HG03175 (cell line): ENCODE results near the gene SNPH.
"Not testable (repeated sequence)": the region's sequence is repeated elsewhere in the genome, so short reads cannot be mapped to it uniquely, and the experiment has no call there.

Source experiments
- ATAC-seq: cut with Tn5 transposase; IDR thresholded peaks from one replicate; pipeline ENCODE4 v1.9.1; 2021; ENCODE audit warnings: mild to moderate bottlenecking, moderate library complexity; ENCODE audit not compliant: unreplicated experiment

Gene SNPH, protein sequence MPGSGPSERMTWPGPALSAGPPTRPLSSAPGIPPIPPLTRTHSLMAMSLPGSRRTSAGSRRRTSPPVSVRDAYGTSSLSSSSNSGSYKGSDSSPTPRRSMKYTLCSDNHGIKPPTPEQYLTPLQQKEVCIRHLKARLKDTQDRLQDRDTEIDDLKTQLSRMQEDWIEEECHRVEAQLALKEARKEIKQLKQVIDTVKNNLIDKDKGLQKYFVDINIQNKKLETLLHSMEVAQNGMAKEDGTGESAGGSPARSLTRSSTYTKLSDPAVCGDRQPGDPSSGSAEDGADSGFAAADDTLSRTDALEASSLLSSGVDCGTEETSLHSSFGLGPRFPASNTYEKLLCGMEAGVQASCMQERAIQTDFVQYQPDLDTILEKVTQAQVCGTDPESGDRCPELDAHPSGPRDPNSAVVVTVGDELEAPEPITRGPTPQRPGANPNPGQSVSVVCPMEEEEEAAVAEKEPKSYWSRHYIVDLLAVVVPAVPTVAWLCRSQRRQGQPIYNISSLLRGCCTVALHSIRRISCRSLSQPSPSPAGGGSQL

DNA sequence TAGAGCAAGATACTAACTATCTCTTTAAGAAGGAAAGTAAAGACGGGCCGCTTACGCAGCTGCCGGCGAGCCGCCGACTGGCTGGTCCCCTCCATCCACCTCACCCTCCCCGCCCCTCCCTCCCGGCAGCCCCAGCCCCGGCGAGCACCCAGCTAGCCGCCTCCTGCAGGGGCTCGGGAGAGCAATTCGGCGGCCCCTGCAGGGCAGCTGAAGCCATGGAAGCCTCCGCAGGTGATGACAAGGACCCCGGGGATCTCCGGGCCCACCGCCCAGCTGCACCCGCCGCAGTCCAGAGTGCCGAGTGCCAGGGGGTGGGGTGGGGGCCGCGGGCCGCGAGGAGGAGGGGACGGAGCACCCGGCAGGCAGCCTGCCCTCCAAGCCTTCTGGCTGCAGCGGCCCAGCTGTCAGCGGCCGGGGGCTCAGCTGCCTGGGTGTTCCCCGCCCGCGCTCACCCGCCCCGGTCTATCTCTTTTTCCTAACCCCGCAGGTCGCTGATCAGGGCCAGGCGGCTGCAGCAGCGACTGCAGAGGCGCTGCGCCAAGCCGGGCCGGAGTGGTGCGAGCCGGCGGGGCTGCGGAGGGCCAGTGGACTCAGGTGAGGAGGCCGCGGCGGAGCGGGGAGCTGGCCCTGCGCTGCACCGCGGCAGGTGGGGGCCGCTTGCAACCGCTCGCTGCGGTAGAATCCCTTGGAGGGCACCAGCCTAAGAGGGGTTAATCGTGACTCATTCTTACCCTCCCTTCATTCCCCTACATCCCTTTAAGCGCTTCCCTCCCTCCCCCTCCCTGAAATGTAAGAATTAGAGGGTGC lies at the start of gene SNPH:
Gene SNPH, plus strand, starts transcription at position 128 of the 807 bp plus-strand sequence. CDS start 29,946 bp downstream, outside the sequence.
- ATAC-seq, result no peak

DNA sequence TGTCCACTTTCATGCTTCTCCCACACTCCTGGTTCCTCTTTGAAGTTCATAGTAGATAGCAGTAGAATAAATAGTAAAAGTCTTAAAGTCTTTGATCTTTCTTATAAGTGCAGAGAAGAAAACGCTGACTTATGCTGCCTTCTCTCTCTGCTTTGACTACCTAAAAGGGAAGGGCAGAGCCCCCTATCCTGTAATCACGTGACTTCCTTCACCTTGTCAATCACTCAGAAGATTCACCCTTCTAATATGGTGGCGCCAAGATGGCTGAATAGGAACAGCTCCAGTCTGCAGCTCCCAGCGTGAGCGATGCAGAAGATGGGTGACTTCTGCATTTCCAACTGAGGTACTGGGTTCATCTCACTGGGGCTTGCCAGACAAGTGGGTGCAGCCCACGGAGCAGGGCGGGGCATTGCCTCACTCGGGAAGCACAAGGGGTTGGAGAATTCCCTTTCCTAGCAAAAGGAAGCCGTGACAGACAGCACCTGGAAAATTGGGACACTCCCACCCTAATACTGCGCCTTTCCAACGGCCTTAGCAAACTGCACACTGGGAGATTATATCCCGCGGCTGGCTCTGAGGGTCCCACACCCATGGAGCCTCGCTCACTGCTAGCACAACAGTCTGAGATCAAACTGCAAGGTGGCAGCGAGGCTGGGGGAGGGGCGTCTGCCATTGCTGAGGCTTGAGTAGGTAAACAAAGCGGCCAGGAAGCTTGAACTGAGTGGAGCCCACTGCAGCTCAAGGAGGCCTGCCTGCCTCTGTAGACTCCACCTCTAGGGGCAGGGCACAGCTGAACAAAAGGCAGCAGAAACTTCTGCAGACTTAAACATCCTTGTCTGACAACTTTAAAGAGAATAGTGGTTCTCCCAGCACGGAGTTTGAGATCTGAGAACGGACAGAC lies 49.3 kb upstream of the SNPH start:
- ATAC-seq, result not testable (repeated sequence)

DNA sequence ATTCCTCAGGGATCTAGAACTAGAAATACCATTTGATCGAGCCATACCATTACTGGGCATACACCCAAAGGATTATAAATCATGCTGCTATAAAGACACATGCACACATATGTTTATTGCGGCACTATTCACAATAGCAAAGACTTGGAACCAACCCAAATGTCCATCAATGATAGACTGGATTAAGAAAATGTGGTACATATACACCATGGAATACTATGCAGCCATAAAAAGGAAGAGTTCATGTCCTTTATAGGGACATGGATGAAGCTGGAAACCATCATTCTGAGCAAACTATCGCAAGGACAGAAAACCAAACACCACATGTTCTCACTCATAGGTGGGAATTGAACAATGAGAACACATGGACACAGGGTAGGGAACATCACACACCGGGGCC lies 43.3 kb upstream of the SNPH start:
- ATAC-seq, result not testable (repeated sequence)

DNA sequence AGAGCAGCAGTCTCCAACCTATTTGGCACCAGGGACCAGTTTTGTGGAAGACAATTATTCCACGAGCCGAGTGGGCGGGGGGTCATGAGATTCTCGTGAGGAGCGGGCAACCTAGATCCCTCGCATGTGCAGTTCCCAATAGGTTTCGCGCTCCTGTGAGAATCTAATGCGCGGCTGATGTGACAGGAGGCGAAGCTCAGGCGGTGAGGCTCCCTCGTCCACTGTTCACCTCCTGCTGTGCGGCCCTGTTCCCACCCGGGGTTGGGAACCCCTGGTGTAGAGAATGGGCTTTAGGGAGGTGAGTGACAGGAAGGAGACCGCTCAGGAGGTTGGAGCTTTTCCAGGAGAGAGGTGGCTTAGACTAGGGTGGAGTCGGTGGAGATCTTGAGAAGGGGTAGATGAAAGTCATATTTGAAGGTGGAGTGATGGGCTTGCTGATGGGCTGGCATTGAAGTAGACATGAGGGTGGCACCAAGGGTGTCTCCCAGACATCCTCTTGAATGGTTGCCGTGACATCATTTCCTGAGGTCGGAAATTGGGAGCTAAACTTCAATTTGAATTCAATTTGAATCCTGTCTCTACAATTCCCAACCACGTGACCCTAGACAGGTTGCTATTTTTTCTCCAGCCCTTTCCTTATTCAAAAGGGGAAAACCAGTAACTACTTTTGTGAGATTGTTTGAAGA lies 41.7 kb upstream of the SNPH start:
- no peak for ATAC-seq

DNA sequence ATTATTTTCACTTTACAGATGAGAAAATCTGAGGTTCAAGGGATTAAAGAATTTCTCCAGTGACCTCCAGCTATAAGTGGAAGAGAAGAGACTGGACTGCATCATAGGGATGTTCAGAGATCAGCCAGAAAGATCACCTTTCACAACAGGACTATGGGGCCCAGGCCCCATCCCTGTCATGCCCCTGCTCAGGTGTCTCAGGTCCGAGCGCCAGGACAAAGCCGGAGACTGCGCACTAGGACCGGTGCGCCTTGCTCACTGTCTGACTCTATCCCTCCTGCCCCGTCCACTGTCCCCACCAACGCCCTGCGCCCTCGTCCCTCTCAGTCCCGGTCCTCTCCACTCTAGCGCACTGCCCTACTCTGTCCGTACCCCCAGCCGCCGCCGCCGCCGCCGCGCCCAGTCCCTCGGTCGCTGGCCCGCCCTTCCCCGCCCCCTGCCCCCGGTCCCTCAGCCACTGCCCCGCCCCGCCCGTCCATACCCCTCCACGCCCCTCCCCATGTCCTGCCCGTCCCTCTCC lies 40.8 kb upstream of the SNPH start:
- no peak for ATAC-seq

DNA sequence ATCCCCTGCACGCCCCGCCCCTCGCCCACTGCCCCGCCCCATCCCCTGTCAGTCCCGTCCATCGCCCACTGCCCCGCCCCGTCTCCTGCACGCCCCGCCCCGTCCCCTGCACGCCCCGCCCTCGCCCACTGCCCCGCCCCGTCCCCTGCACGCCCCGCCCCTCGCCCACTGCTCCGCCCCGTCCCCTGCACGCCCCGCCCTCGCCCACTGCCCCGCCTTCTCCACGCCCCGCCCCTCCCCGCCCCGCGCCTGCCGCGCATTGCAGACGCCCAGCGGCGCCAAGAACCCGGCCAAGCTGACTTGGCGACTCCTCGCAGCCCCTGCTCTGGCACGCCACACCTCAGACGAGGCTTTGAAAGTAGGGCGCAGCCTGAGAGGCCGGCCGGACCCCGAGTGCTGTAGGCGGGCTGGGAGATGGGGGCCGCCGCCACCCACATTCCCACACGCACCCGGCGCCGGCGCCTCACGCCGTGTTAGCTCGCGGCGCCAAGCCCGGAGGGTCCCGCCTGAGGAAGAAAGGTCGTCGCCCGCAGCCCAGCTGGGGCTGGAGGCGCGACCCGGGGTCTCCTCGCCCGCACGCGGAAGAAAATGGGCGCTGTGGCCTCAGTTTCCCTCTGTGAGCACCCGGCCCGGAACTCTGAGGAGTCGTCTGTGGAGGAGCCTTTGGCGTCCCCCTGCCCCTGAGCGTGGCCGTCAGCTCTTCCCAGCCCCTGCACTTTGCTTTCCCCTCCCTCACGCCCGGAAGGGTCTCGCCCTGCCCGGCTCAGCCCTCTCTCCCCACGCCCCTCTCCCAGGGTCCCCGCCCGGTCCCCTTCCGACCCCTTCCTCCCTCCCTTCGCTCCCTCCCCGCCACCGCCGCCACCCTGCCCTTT lies 40.1 kb upstream of the SNPH start, which contains the start of gene RAD21L1:
Gene RAD21L1, plus strand, starts transcription at position 262 of the 872 bp plus-strand sequence. CDS start 2,410 bp downstream, outside the sequence.
- no peak for ATAC-seq

DNA sequence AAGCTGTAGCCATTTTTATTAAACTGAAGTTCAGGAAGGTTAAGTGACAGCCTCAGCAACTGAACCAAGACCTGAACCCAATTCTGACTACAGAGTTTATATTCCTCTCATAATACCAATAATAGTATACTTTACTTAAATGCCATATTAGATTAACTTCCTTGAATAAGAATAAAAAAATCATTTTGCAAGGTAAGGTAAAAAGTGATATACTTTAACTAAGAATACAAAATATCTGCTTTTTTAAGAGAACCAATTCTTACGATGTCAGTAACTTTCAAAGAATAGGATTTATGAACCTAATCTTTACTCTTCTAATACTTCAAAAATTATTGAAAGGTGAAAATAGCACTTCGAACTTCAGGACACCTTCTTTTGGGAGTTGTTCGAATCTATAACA lies 36.6 kb upstream of the SNPH start:
- no peak for ATAC-seq

DNA sequence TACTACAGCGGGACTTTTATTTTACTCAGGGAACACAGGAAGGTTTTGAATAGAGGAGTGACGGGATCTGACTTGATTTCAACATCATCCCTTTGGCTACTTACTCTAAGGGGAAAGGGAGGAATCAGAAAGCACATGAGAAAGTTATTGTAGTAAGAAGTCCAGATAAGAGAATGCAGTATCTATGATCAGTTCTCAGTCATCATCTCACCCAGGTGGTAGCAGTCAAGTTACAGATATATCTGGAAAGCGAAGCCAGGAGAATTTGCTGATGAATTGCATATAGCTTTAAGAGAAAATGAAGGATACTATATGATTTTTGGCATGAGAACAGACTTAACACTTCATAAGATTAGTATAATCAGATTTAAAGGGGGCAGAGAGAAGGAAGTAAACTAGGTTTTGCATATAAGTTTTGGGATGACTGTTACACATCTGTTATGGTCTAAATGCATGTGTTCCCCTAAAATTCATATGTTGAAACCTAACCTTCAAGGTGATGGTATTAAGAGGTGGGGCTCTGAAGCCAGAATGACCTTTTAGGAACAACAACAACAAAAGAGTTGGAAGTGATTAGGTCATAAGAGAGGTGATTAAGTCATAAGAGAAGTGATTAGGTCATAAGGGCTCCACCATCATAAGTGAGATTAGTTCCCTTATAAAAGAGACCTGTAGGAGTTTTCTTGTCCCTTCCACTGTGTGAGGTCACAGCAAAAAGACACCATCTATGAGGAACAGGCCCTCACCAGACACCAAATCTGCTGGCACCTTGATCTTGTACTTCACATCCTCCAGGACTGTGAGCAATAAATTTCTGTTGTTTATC lies 33.6 kb upstream of the SNPH start:
- no peak for ATAC-seq

DNA sequence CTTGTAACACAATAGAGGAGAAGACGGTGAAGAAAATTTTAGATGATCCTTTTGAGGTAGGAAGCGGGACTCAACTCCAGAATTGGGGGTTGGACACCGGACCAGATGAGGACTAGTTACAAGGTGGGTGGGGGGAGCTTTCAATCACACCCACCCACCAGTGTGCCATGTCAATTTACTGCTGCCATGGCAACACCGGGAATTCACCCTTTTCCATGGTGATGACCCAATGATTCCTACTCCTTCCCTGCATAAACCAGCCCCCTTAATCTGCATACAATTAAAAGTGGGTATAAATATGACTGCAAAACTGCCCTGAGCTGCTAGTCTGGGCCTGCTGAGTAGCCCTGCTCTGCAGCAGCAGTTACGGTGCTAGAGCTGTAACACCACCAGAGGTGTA lies 25.5 kb upstream of the SNPH start:
- ATAC-seq, result no peak

DNA sequence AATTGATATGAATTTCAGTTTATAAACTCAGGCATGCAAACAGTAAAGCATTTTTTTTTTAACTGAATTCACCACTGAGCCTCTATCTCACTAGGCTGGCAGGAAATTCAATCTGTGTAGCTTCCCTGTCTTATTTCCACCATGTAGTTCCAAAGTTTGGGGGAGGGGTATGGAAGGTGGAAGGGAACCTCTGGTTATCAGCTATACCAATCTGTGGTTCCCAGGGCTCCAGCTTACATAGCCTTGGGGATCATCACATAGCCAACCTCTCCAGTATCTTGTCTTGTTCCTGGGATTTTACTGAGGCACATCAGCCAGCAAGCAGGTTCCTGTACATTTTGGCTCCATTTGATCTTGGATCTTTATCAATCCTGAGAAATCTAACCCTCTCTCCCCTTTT lies 24.6 kb upstream of the SNPH start:
- ATAC-seq, result no peak

DNA sequence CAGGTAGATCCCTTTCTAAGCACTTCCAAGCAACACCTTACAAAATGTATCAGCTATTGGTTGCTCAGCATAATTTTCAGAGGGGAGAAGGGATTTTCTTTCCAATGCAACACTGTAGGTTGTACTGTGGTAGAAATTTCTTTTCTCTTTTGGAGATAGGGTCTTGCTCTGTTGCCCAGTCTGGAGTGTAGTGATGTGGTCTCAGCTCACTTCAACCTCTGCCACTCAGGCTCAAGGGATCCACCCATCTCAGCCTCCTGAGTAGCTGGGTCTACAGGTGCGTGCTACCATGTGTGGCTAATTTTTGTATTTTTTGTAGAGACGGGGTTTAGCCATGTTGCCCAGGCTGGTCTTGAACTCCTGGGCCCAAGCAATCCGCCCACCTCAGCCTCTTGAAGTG lies 24.0 kb upstream of the SNPH start:
- no peak for ATAC-seq

DNA sequence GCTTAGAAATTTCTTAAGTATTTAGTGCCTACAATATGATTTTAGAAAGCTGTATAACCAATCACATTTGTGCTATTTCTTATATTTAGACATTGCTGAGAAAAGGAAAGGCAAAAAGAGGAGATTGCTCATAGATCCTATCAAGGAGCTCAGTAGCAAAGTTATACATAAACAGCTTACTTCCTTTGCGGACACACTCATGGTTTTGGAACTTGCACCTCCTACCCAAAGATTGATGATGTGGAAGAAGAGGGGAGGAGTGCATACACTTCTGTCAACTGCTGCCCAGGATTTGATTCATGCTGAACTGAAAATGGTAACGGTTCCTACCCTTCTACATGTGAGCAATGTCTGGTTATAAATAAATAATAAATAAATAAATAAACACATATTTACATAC lies 23.6 kb upstream of the SNPH start:
- ATAC-seq, result no peak

DNA sequence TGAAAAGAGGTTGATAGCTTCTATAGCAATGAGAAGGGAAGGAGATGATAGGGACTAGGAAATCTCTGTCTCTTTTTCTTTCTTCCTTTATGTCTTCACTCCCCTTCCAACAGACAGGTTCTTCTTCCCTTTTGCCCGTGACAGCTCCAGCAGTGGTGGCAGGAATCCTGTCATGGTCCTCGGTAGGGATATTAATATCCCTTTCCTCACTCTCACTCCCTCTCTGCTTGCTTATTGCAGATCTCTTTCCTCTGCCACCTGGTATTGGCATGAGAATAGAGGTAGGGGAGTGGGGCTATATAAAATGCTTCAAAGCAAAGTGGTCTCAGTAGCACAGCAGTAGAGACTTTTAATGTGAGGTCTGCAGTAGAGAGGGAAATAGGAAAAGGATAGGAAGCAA lies 20.5 kb upstream of the SNPH start:
- ATAC-seq, result no peak

DNA sequence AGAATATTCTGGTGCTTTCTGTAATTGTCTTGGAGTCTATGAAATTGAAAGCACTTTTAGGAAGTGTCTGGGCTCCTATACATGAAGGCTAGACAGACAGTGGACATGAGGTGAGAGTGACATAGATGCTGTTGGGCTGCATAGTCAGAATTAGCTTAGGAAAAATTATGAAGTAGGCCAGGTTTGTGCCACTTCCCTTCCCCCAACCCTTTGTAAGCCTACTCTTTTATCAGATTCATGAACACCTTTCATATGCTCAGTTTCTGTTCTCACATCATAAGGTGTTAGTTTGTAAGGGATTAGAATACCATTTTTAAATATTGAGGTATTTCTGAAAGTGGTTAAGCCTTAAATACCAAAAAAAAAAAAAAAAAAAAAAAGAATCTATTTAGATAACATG lies 18.4 kb upstream of the SNPH start:
- no peak for ATAC-seq

DNA sequence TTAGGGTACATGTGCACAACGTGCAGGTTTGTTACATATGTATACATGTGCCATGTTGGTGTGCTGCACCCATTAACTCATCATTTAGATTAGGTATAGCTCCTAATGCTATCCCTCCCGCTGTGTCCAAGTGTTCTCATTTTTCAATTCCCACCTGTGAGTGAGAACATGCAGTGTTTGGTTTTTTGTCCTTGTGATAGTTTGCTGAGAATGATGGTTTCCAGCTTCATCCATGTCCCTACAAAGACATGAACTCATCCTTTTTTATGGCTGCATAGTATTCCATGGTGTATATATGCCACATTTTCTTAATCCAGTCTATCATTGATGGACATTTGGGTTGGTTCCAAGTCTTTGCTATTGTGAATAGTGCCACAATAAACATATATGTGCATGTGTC lies 15.8 kb upstream of the SNPH start:
- not testable (repeated sequence) for ATAC-seq

DNA sequence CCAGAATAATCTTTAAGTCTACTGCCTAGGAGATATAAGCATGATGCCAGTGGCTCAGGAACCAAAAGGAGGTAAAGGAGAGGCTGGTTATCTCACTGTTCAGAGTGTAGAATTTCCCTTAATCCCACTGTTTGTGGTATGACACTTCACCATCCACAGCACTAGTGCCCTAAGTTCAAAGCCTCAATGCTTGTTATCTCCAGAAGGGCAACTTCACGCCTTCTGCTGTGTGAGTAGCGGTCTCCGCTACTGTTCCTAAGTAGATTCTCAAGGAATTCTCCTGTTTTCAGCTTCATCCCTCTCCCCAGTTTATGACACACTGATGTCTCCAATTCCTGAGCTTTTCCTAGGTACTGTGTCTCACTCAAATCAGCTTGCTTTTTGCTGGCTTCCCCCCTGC lies 13.7 kb upstream of the SNPH start:
- ATAC-seq, result no peak

DNA sequence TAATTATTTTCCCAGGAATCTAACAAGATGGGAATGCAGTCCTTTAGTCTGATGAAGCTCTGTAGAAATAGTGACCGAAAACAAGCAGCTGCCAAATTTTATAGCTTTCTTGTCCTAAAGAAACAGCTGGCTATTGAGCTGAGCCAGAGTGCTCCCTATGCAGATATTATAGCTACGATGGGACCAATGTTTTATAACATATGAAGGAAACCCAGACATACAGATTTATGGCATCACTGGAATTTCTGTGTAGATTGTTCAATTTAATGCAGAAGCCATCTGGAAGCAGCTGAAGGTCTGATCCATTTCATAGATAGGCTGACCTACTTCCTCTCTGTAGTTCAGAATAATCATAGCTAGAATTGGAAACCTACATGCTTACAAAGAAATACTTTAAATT lies 11.8 kb upstream of the SNPH start:
- ATAC-seq, result no peak

DNA sequence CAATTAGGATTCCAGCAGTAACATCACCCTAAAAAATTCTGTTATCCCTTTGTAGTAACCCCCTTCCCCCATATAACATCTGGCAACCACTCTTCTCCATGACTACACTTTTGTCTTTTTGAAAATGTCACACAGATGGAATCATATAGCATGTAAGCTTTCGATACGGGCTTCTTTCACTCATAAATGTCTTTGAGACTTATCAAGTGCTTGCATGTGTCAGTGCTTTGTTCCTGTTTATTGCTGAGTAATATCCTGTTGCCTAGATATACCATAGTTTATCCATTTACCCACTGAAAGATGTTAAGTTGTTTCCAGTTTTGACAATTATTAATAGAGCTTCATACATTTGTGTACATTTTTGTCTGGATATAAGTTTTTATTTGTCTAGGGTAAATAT lies 10.4 kb upstream of the SNPH start:
- no peak for ATAC-seq
